Mucosa of stomach (tissue), 1 donor: Measurements from ENCODE around the gene TM9SF1.

Source experiments
- H3K27me3 ChIP-seq: one replicate; pipeline ENCODE4 v1.7.0; 2013; ENCODE audit warnings: mild to moderate bottlenecking, low read length; ENCODE audit not compliant: control insufficient read depth, insufficient read depth
- H3K36me3 ChIP-seq: one replicate; pipeline ENCODE4 v1.7.0; 2013; ENCODE audit warnings: low read length; ENCODE audit not compliant: control insufficient read depth, insufficient read depth
- H3K4me1 ChIP-seq: one replicate; pipeline ENCODE4 v1.7.0; 2013; ENCODE audit warnings: mild to moderate bottlenecking, low read length; ENCODE audit not compliant: control insufficient read depth, insufficient read depth
- H3K4me3 ChIP-seq: one replicate; pipeline ENCODE4 v1.7.0; 2013; ENCODE audit warnings: low read length
- H3K9ac ChIP-seq: one replicate; pipeline ENCODE4 v1.7.0; 2013; ENCODE audit warnings: mild to moderate bottlenecking, low read length, moderate library complexity
- H3K9me3 ChIP-seq: one replicate; pipeline ENCODE4 v1.7.0; 2013; ENCODE audit warnings: mild to moderate bottlenecking, low read length, moderate library complexity; ENCODE audit not compliant: control insufficient read depth
- donor health status: Pancreatic carcinoma.

TM9SF1 gene

DNA sequence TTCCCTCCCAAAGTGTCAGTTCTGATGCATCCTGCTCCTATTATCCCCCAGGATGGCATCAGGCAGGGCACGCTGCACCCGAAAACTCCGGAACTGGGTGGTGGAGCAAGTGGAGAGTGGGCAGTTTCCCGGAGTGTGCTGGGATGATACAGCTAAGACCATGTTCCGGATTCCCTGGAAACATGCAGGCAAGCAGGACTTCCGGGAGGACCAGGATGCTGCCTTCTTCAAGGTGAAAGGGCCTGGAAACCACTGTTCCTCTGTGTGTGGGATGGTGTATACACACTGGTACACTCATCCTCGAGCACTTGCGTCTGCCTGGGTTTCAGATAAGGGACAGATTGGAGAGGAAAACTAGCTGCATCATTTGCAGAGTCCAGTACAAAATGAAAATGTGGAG is 33.1 kb downstream of the TM9SF1 start:
- Histone ChIP-seq H3K27me3 (no peaks in the 10 kb centered on the region), H3K36me3 (peaks cover 60% of the 10 kb centered on the region), H3K4me3 (peak overlapping the region; percentile 98), H3K4me1 (peaks cover 27% of the 10 kb centered on the region), H3K9ac (peak overlapping the region; percentile 97), H3K9me3 (no peaks in the 10 kb centered on the region)

- no peaks in the 10 kb centered on the region for H3K27me3 ChIP-seq
- peaks cover 58% of the 10 kb centered on the region for H3K36me3 ChIP-seq
- H3K9ac ChIP-seq, result peak within 1 kb of the TSS; percentile 97
- H3K4me3 ChIP-seq, result peak within 1 kb of the TSS; percentile 98
- H3K4me1 ChIP-seq, result peaks cover 27% of the 10 kb centered on the region
- no peaks in the 10 kb centered on the region for H3K9me3 ChIP-seq
These were observed 34.1 kb downstream of the TM9SF1 start, which contains the start of gene IRF9 for GRCh38 chr14:24160850-24161804. Gene IRF9 (plus strand): TSS chr14:24161265. CDS start chr14:24162145, 880 bp downstream.

- Histone ChIP-seq H3K9ac (peak overlapping the region; percentile 47), H3K27me3 (no peaks in the 10 kb centered on the region), H3K4me3 (no peak overlapping the region), H3K4me1 (peaks cover 27% of the 10 kb centered on the region), H3K9me3 (no peaks in the 10 kb centered on the region), H3K36me3 (peaks cover 58% of the 10 kb centered on the region)
These were observed 34.8 kb downstream of the TM9SF1 start for GRCh38 chr14:24160499-24160849.

- Histone ChIP-seq H3K4me1 (peaks cover 27% of the 10 kb centered on the region), H3K9me3 (no peaks in the 10 kb centered on the region), H3K27me3 (no peaks in the 10 kb centered on the region), H3K9ac (peak overlapping the region; percentile 47), H3K4me3 (no peak overlapping the region), H3K36me3 (peaks cover 58% of the 10 kb centered on the region)
These were observed 35.3 kb downstream of the TM9SF1 start for GRCh38 chr14:24159777-24160498.

DNA sequence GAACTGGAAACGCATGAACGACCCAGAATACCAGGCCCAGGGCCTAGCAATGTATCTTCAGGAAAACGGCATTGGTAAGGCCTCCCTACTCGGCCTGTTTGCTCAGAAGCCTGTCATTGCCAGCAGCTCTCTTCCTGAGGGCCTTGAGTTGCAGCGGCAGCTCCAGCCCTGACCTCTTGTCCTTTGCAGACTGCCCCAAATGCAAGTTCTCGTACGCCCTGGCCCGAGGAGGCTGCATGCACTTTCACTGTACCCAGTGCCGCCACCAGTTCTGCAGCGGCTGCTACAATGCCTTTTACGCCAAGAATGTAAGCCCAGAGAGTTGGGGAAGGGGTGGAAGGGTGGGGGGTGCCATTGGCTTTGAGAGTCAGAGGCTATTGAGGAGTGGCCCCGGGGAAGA is 37.9 kb downstream of the TM9SF1 start:
- no peak overlapping the region for H3K4me3 ChIP-seq
- no peak overlapping the region for H3K9ac ChIP-seq
- peaks cover 15% of the 10 kb centered on the region for H3K4me1 ChIP-seq
- no peaks in the 10 kb centered on the region for H3K9me3 ChIP-seq
- H3K36me3 ChIP-seq, result peaks cover 37% of the 10 kb centered on the region
- no peaks in the 10 kb centered on the region for H3K27me3 ChIP-seq

DNA sequence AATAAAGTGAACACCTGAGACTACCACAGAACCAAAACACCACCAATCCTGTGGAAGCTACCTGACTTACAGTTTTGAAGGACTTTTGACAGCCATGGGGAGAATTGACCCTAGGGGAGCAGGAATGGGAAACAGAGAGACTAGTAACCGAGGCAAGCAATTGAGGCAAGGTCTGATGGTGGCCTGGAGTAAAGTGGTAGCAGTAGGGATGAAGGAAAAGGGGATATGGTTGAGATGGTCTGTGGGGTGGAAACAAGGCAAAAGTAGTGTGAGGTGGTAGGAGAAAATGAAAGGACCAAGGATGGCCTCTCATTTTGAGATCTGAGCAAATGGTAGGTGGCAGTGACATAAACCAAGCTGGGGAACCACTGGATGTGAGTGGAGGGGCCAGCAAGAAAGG is 38.4 kb downstream of the TM9SF1 start:
- Histone ChIP-seq H3K27me3 (no peaks in the 10 kb centered on the region), H3K4me1 (peaks cover 10% of the 10 kb centered on the region), H3K4me3 (no peak overlapping the region), H3K36me3 (peaks cover 38% of the 10 kb centered on the region), H3K9ac (no peak overlapping the region), H3K9me3 (no peaks in the 10 kb centered on the region)

- Histone ChIP-seq H3K4me3 (no peak overlapping the region), H3K27me3 (no peaks in the 10 kb centered on the region), H3K4me1 (no peaks in the 10 kb centered on the region), H3K9ac (no peak overlapping the region), H3K9me3 (no peaks in the 10 kb centered on the region), H3K36me3 (peaks cover 41% of the 10 kb centered on the region)
These were observed 40.1 kb downstream of the TM9SF1 start for GRCh38 chr14:24155100-24155499.

DNA sequence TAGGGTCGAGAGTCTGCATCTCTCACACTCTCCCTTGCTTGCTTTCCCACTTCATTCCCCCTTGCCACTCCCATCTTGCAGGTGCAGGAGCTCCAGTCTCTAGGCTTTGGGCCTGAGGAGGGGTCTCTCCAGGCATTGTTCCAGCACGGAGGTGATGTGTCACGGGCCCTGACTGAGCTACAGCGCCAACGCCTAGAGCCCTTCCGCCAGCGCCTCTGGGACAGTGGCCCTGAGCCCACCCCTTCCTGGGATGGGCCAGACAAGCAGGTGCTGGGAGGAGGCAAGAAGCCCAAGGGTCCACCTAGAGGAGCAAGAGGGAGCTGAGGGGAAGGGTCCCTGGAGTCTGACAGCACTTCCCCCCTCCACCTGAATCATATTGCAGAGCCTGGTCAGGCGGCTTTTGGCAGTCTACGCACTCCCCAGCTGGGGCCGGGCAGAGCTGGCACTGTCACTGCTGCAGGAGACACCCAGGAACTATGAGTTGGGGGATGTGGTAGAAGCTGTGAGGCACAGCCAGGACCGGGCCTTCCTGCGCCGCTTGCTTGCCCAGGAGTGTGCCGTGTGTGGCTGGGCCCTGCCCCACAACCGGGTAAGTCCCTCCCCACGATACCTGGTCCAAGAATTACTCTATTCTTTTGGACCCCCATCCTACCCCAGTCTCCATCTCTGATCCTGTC is 43.7 kb downstream of the TM9SF1 start:
- Histone ChIP-seq H3K36me3 (peaks cover 22% of the 10 kb centered on the region), H3K4me1 (peaks cover 7% of the 10 kb centered on the region), H3K9ac (no peak overlapping the region)

GRCh38 chr14:24150993-24151392 is 44.2 kb downstream of the TM9SF1 start:
- Histone ChIP-seq H3K9ac (no peak overlapping the region), H3K27me3 (no peaks in the 10 kb centered on the region), H3K4me3 (no peak overlapping the region), H3K4me1 (peaks cover 7% of the 10 kb centered on the region), H3K36me3 (peaks cover 22% of the 10 kb centered on the region), H3K9me3 (no peaks in the 10 kb centered on the region)

More for the DNA sequence above, 43.7 kb downstream of the TM9SF1 start:
- Histone ChIP-seq H3K9me3 (no peaks in the 10 kb centered on the region), H3K4me3 (no peak overlapping the region), H3K27me3 (no peaks in the 10 kb centered on the region)

DNA sequence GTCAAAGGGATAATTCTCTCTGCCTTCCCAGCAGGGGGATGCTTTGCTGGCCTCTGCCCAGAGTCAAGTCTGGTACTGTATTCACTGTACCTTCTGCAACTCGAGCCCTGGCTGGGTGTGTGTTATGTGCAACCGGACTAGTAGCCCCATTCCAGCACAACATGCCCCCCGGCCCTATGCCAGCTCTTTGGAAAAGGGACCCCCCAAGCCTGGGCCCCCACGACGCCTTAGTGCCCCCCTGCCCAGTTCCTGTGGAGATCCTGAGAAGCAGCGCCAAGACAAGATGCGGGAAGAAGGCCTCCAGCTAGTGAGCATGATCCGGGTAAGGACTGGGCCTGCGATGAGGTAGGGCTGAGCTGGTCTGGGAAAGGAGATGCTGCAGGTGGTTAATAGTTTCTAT is 44.7 kb downstream of the TM9SF1 start:
- H3K27me3 ChIP-seq, result no peaks in the 10 kb centered on the region
- H3K4me3 ChIP-seq, result no peak overlapping the region
- H3K36me3 ChIP-seq, result peaks cover 18% of the 10 kb centered on the region
- H3K9ac ChIP-seq, result no peak overlapping the region
- H3K9me3 ChIP-seq, result no peaks in the 10 kb centered on the region
- peaks cover 11% of the 10 kb centered on the region for H3K4me1 ChIP-seq

DNA sequence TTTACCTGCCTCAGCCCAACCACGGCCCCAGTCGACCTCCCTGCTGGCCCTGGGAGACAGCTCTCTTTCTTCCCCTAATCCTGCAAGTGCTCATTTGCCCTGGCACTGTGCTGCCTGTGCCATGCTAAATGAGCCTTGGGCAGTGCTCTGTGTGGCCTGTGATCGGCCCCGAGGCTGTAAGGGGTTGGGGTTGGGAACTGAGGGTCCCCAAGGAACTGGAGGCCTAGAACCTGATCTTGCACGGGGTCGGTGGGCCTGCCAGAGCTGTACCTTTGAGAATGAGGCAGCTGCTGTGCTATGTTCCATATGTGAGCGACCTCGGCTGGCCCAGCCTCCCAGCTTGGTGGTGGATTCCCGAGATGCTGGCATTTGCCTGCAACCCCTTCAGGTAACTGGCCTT is 45.2 kb downstream of the TM9SF1 start:
- H3K9ac ChIP-seq, result no peak overlapping the region
- peaks cover 14% of the 10 kb centered on the region for H3K36me3 ChIP-seq
- no peaks in the 10 kb centered on the region for H3K27me3 ChIP-seq
- H3K4me1 ChIP-seq, result peaks cover 17% of the 10 kb centered on the region
- H3K9me3 ChIP-seq, result no peaks in the 10 kb centered on the region
- H3K4me3 ChIP-seq, result no peak overlapping the region
